GM23338 (cell line): ENCODE data around the gene HTR2A. TPM values are rescaled to one million over a fixed set of nuclear protein-coding genes. Genes with fewer than 3 reads are reported as not detected.

Experiments
- ATAC-seq: fragments of 200-7000 bp; cut with Tn5 transposase; 3 replicates; pipeline ENCODE4 v1.9.1; 2020
- DNase-seq: peaks from one replicate; pipeline ENCODE4 v3.0.0-alpha.2; 2015; ENCODE audit warnings: low spot score
- H2AFZ ChIP-seq: fragments of 200-600 bp; sonication (generic); 2 replicates; pipeline ENCODE4 v1.8.0; 2016; ENCODE audit warnings: antibody characterized with exemption, mild to moderate bottlenecking, moderate library complexity
- H3F3A ChIP-seq: fragments of 200-600 bp; sonication (generic); replicated peaks from 2 replicates; pipeline ENCODE4 v1.8.0; 2017; ENCODE audit warnings: antibody characterized with exemption, mixed run types, low read depth
- H3K27ac ChIP-seq: fragments of 200-600 bp; sonication (generic); 2 replicates; pipeline ENCODE4 v1.6.1; 2016; ENCODE audit warnings: low read depth
- H3K27me3 ChIP-seq: fragments of 200-600 bp; sonication (generic); 2 replicates; pipeline ENCODE4 v1.8.0; 2016; ENCODE audit warnings: mild to moderate bottlenecking, mixed run types, moderate library complexity; ENCODE audit not compliant: insufficient read depth
- H3K36me3 ChIP-seq: fragments of 200-600 bp; sonication (generic); 2 replicates; pipeline ENCODE4 v1.8.0; 2016; ENCODE audit warnings: mild to moderate bottlenecking; ENCODE audit not compliant: insufficient read depth
- H3K4me1 ChIP-seq: fragments of 200-600 bp; sonication (generic); 2 replicates; pipeline ENCODE4 v1.8.0; 2016; ENCODE audit warnings: mild to moderate bottlenecking, moderate library complexity; ENCODE audit not compliant: insufficient read depth
- H3K4me2 ChIP-seq: fragments of 200-600 bp; sonication (generic); 2 replicates; pipeline ENCODE4 v1.7.1; 2017; ENCODE audit warnings: mixed run types
- H3K4me3 ChIP-seq: fragments of 200-600 bp; sonication (generic); 2 replicates; pipeline ENCODE4 v1.6.1; 2016; ENCODE audit warnings: mixed run types
- H3K79me2 ChIP-seq: fragments of 200-600 bp; sonication (generic); replicated peaks from 2 replicates; pipeline ENCODE4 v1.8.0; 2017; ENCODE audit warnings: mild to moderate bottlenecking; ENCODE audit not compliant: insufficient read depth
- H3K9me2 ChIP-seq: fragments of 200-600 bp; sonication (generic); 2 replicates; pipeline ENCODE4 v1.8.0; 2017; ENCODE audit not compliant: insufficient read depth
- H4K20me1 ChIP-seq: fragments of 200-600 bp; sonication (generic); replicated peaks from 2 replicates; pipeline ENCODE4 v1.8.0; 2017; ENCODE audit warnings: mild to moderate bottlenecking; ENCODE audit not compliant: insufficient read depth
- H3K27ac Mint-ChIP-seq: 2 replicates; pipeline ENCODE4 v1.8.0; 2020; ENCODE audit warnings: inconsistent platforms, mild to moderate bottlenecking, moderate library complexity, mixed read lengths
- H3K27me3 Mint-ChIP-seq: 3 replicates; pipeline ENCODE4 v1.8.0; 2022; ENCODE audit warnings: low read depth, mild to moderate bottlenecking, moderate library complexity, mixed read lengths, inconsistent platforms; ENCODE audit not compliant: insufficient read depth, poor library complexity
- H3K36me3 Mint-ChIP-seq: 3 replicates; pipeline ENCODE4 v1.8.0; 2021; ENCODE audit warnings: low read depth, mild to moderate bottlenecking, inconsistent platforms, moderate library complexity, mixed read lengths
- H3K4me1 Mint-ChIP-seq: 3 replicates; pipeline ENCODE4 v1.8.0; 2020; ENCODE audit warnings: mild to moderate bottlenecking, inconsistent platforms, mixed read lengths
- H3K4me3 Mint-ChIP-seq: 3 replicates; pipeline ENCODE4 v1.8.0; 2021; ENCODE audit warnings: moderate library complexity, mild to moderate bottlenecking, inconsistent platforms, mixed read lengths
- H3K9me3 Mint-ChIP-seq: 3 replicates; pipeline ENCODE4 v1.8.0; 2020; ENCODE audit warnings: moderate library complexity, mild to moderate bottlenecking, inconsistent platforms, mixed read lengths
- CREB1 ChIP-seq: fragments of 250-450 bp; sonication (Bioruptor Pico); IDR thresholded peaks from 2 replicates; pipeline ENCODE4 v1.5.0; 2020; ENCODE audit warnings: low read depth, mild to moderate bottlenecking, moderate library complexity
- CTCF ChIP-seq, 2 experiments: fragments of 200-600 bp in 1 of 2; sonication (generic) in 1 of 2; conservative IDR thresholded peaks; 2 replicates each; pipeline versions ENCODE4 v1.5.1 to v1.6.1; 2016 to 2017; ENCODE audit warnings: antibody characterized with exemption in 2 of 2, low read depth in 2 of 2, mild to moderate bottlenecking in 2 of 2, moderate library complexity in 1 of 2
- ETS1 ChIP-seq: IDR thresholded peaks from 2 replicates; pipeline ENCODE4 v1.6.1; 2016; ENCODE audit warnings: antibody characterized with exemption
- EZH2 ChIP-seq: fragments of 200-600 bp; sonication (generic); IDR thresholded peaks from one replicate; pipeline ENCODE4 v1.8.0; 2017; ENCODE audit warnings: antibody characterized with exemption, mild to moderate bottlenecking, low read depth; ENCODE audit not compliant: unreplicated experiment
- EZH2phosphoT487 ChIP-seq: fragments of 200-600 bp; sonication (generic); IDR thresholded peaks from one replicate; pipeline ENCODE4 v1.8.1; 2018; ENCODE audit warnings: antibody characterized with exemption; ENCODE audit not compliant: unreplicated experiment
- JUNB ChIP-seq: IDR thresholded peaks from one replicate; pipeline ENCODE4 v1.6.1; 2016; ENCODE audit warnings: antibody characterized with exemption; ENCODE audit not compliant: unreplicated experiment
- NANOG ChIP-seq: IDR thresholded peaks from 2 replicates; pipeline ENCODE4 v1.6.1; 2016; ENCODE audit warnings: antibody characterized with exemption, borderline replicate concordance
- POLR2AphosphoS5 ChIP-seq: IDR thresholded peaks from 2 replicates; pipeline ENCODE4 v1.6.1; 2016; ENCODE audit warnings: antibody characterized with exemption, low read depth
- REST ChIP-seq: IDR thresholded peaks from one replicate; pipeline ENCODE4 v1.6.1; 2018; ENCODE audit warnings: antibody characterized with exemption; ENCODE audit not compliant: unreplicated experiment
- STAT1 ChIP-seq: IDR thresholded peaks from one replicate; pipeline ENCODE4 v1.6.1; 2016; ENCODE audit warnings: antibody characterized with exemption; ENCODE audit not compliant: unreplicated experiment
- ZNF114 ChIP-seq: fragments of 250-450 bp; sonication (Bioruptor Pico); IDR thresholded peaks from 2 replicates; pipeline ENCODE4 v1.5.0; 2020; ENCODE audit warnings: mild to moderate bottlenecking, moderate library complexity
- ZNF331 ChIP-seq: fragments of 250-450 bp; sonication (Bioruptor Pico); IDR thresholded peaks from 2 replicates; pipeline ENCODE4 v1.5.0; 2020; ENCODE audit warnings: low read depth, mild to moderate bottlenecking, moderate library complexity
- ZNF462 ChIP-seq: fragments of 250-450 bp; sonication (Bioruptor Pico); IDR thresholded peaks from 2 replicates; pipeline ENCODE4 v1.5.0; 2020; ENCODE audit warnings: mild to moderate bottlenecking, moderate library complexity
- polyA plus RNA-seq: library from polyadenylated mRNA; unstranded; fragments of >200 nt; fragmentation: Nextera tagmentation; extraction: Ambion mirVana; gene quantifications from 2 replicates; pipeline ENCODE4 v1.2.1, GENCODE V29; 2016
- total RNA-seq: library from RNA; depleted of rRNA; stranded (reverse); fragments of >200 nt; shearing (Covaris generic); gene quantifications from 2 replicates; pipeline ENCODE4 v1.2.3, GENCODE V29; 2014

HTR2A gene
- total and polyA plus RNA-seq, 2 experiments from 2014 or later: not detected

- Mint-ChIP-seq H3K9me3 (no peaks in the 10 kb centered on the region; the same call in 2 of the 3 replicates), H3K36me3 (no peaks in the 10 kb centered on the region), H3K4me3 (peak overlapping the region; percentile 90), H3K27ac (0 out of 2 replicates have a peak overlapping the region, but pooled peaks have one; percentile 13), H3K4me1 (peaks cover 24% of the 10 kb centered on the region), H3K27me3 (peaks cover 6% of the 10 kb centered on the region)
- Histone ChIP-seq H3F3A (no peaks in the 10 kb centered on the region), H3K4me1 (peaks cover 21% of the 10 kb centered on the region), H3K9me2 (peaks cover 4% of the 10 kb centered on the region; the same call in 1 of the 2 replicates), H3K4me2 (peak overlapping the region; percentile 85), H4K20me1 (no peaks in the 10 kb centered on the region), H3K79me2 (peaks cover 16% of the 10 kb centered on the region), H3K36me3 (no peaks in the 10 kb centered on the region), H3K27me3 (no peaks in the 10 kb centered on the region), H2AFZ (peak overlapping the region; percentile 93), H3K27ac (peak overlapping the region; percentile 45; the same call in 1 of the 2 replicates), H3K4me3 (peak overlapping the region; percentile 69)
- ATAC-seq: no peak
- no peak for TF ChIP-seq CREB1 (CRISPR knock-in tag)
- no peak for TF ChIP-seq EZH2
- no peak for TF ChIP-seq STAT1
- no peak for TF ChIP-seq ZNF462
- no peak for TF ChIP-seq ZNF331 (CRISPR knock-in tag)
- TF ChIP-seq ETS1: no peak
- TF ChIP-seq REST: no peak
- no peak for TF ChIP-seq JUNB
- TF ChIP-seq EZH2phosphoT487: no peak
- TF ChIP-seq POLR2AphosphoS5: no peak
- TF ChIP-seq NANOG: no peak
- TF ChIP-seq CTCF (conservative IDR thresholded peaks at IDR 0.05; ENCODE audit: low read depth in 2 of 2): no peak
- no peak for TF ChIP-seq ZNF114
- DNase-seq: no peak
These were observed 99.2 kb downstream of the HTR2A start for GRCh38 chr13:46797501-46798237.
